Stimulated activated CD4-positive, alpha-beta T cell treated with anti-CD3 and anti-CD28 coated beads, Interleukin-1b, Interleukin-23, amount 100 ng/mL, for 24 hours (primary cell): ENCODE results near the gene GALC.
"Not testable (repeated sequence)": the region's sequence is repeated elsewhere in the genome, so short reads cannot be mapped to it uniquely, and the experiment has no call there.

Experiments
- DNase-seq, 4 experiments: peaks; one replicate each; pipeline ENCODE4 v3.0.0-alpha.2; 2020; ENCODE audit warnings: low read depth in 4 of 4, low spot score in 1 of 4

Gene GALC

GRCh38 chr14:87992718-87993628 lies at the start of gene GALC:
GALC (minus strand) TSS chr14:87993182; CDS start chr14:87993164, 18 bp downstream.
- DNase-seq = peak; percentile 81 to 90 (median 86)

- no peak for DNase-seq
Observed at GRCh38 chr14:88040146-88040545, 47.2 kb upstream of the GALC start.

GRCh38 chr14:88039197-88039596 lies 46.2 kb upstream of the GALC start:
- no peak for DNase-seq

GRCh38 chr14:88037325-88037724 lies 44.3 kb upstream of the GALC start:
- no peak for DNase-seq

- DNase-seq = no peak
Observed at GRCh38 chr14:88036422-88036821, 43.4 kb upstream of the GALC start.

- no peak for DNase-seq
Observed at GRCh38 chr14:88034076-88034475, 41.1 kb upstream of the GALC start.

GRCh38 chr14:88032373-88032772 lies 39.4 kb upstream of the GALC start:
- no peak for DNase-seq

- DNase-seq = no peak
Observed at GRCh38 chr14:88030892-88031291, 37.9 kb upstream of the GALC start.

- DNase-seq = no peak
Observed at GRCh38 chr14:88030079-88030478, 37.1 kb upstream of the GALC start.

GRCh38 chr14:88029500-88029899 lies 36.5 kb upstream of the GALC start:
- DNase-seq = no peak

GRCh38 chr14:88026890-88027289 lies 33.9 kb upstream of the GALC start:
- DNase-seq = no peak

- no peak for DNase-seq
Observed at GRCh38 chr14:88025313-88025712, 32.3 kb upstream of the GALC start.

- not testable (repeated sequence) for DNase-seq
Observed at GRCh38 chr14:88024252-88025086, 31.5 kb upstream of the GALC start.

- DNase-seq = no peak
Observed at GRCh38 chr14:88023658-88024187, 30.7 kb upstream of the GALC start.

- DNase-seq = no peak
Observed at GRCh38 chr14:88017535-88017934, 24.6 kb upstream of the GALC start.

GRCh38 chr14:88016768-88017167 lies 23.8 kb upstream of the GALC start:
- DNase-seq = no peak

- no peak for DNase-seq
Observed at GRCh38 chr14:88013750-88014349, 20.9 kb upstream of the GALC start.

GRCh38 chr14:88012495-88012894 lies 19.5 kb upstream of the GALC start:
- DNase-seq = no peak

- DNase-seq = no peak
Observed at GRCh38 chr14:88010331-88010730, 17.3 kb upstream of the GALC start.

GRCh38 chr14:88009486-88009885 lies 16.5 kb upstream of the GALC start:
- DNase-seq = no peak

- DNase-seq = no peak
Observed at GRCh38 chr14:88008039-88008742, 15.2 kb upstream of the GALC start.
